Hematopoietic multipotent progenitor cell treated with erythropoietin and hydrocortisone succinate and interleukin-3 and kit ligand, for 8 days (in vitro differentiated cells): ENCODE measurements around the gene MYO10.
"Not testable (repeated sequence)": the region's sequence is repeated elsewhere in the genome, so short reads cannot be mapped to it uniquely, and the experiment has no call there.

Experiments used
- DNase-seq: peaks from one replicate; pipeline ENCODE4 v3.0.0-alpha.2; 2015

MYO10 gene

DNA sequence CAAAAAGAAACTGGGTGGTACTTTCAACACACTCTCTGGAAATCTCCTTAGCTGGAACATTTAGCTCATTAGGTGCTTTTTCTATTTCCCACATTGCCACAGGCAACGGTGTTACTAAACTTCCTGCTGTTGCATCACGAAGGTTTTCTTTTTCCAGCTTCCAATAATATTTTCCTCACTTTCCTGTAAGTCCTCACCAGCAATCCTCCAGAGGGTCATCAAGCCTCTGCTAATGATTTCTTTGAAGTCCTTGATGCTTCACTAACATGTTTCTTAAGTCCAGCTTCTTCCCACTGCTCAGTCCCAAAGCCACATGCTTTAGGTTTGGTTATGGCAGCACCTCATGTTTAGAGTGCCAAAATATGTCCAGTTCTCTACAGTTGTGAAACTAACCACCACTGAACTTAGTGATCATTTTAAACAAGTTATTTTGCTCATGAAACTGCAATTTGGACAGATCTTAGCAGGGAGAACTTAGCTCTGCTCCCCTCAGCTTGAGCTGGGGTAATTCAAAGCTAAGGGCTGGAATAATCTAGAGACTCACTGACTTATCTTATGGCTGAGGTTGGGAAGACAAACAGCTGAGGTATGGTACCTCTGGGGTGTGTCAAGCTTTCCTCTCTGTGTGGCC lies 279.4 kb downstream of the MYO10 start:
- DNase-seq, result no peak

DNA sequence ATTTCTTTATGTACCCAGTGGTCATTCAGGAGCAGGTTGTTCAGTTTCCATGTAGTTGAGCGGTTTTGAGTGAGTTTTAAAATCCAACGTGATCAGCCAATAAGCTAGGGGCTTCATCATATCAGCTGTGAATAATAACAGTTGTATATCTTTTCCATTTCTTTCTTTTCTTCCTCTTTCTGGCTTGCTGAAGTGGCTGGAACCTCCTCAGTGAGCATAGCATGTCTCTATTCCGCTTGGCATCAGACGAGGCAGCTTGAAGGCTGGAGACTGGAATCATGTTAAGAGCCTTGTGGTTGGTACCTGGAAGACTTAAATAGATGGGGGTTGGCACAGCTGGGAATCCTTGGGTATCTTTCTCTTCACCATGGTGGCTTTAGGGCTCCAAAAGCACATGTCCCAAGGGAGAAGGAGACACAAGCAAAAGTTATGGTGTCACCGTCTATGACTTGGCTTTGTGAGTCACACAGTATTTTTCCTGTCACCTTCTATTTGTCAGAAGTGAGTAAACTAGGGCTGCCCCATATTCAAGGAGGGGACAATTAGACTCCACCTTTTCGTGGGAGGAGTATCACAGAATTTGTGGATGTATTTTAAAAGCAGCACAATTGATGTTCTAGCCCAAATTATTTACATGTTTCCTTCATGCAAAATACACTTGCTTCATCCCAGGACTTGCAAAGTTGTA lies 281.3 kb downstream of the MYO10 start:
- DNase-seq, result no peak

GRCh38 chr5:16648739-16649138 lies 287.3 kb downstream of the MYO10 start:
- not testable (repeated sequence) for DNase-seq

DNA sequence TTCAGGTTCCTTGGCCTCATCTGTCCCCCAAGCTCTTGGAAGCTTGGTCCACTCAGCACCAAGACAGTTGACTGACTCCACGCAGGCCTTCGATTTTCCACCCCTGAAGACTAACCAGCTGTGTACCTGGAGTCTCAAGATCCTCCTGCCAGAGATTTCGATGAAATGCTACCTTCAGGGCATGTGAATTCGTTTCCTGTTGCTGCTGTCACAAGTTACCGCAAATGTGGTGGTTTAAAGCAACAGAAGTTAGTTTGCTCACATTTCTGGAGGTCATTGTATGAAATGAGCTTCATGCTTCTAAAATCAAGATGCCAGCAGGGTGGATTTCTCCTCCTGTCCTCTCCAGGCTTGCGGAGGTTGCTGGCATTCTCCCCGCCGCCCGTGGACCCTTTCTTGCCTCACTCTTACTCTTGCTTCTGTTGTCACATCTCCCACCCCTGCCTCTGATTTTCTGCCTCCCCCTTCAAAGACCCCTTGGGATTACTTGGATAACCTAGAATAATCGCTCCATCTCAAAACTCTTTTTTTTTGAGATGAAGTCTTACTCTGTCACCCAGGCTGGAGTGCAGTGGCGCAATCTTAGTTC lies 291.7 kb downstream of the MYO10 start:
- no peak for DNase-seq

DNA sequence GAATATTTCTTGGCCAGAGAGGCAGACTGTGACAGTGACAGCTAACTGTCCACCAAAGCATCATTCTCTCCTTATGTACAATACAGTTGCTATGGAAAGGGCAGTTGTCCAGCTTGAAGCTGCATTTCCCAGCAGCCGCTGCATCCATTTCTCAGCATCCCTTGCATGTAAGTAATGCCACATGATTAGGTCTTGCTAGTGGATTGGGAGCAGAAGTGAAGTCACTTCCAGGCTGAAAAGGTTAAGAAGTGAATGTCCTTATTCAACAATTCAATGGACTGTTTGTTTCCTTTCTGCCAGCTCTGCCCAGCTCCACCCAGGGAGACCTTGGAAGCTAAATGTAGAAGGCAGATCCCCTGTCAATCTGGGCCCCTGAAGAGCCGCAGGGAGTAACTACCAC lies 293.2 kb downstream of the MYO10 start:
- DNase-seq, result no peak

GRCh38 chr5:16639206-16639605 lies 296.9 kb downstream of the MYO10 start:
- DNase-seq, result no peak

GRCh38 chr5:16628376-16628775 lies 307.7 kb downstream of the MYO10 start:
- no peak for DNase-seq

- peak; percentile 10 for DNase-seq
These were observed 309.3 kb downstream of the MYO10 start for GRCh38 chr5:16626696-16627264.

DNA sequence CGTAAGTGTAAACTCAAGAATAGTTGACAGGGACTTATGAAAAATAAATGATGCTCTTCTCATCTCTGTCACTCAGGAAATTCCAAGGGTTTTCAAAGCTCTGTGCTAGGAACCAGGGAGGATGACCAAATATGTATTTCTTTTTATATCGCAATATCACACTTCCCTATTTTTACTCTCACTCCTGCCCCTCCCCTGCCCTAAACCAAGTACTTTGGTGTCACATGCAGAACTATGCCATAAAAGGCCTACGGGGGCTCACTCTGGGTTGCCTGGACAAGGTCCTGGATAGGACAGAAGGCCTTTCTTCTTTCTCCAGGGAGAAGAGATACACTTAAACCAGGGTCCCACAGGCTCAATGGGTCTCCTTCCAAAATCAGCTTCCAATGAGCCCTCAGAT lies 311.0 kb downstream of the MYO10 start:
- DNase-seq, result no peak

- DNase-seq, result no peak
These were observed 317.0 kb downstream of the MYO10 start for GRCh38 chr5:16619136-16619535.

- DNase-seq, result no peak
These were observed 317.8 kb downstream of the MYO10 start for GRCh38 chr5:16618138-16618897.

DNA sequence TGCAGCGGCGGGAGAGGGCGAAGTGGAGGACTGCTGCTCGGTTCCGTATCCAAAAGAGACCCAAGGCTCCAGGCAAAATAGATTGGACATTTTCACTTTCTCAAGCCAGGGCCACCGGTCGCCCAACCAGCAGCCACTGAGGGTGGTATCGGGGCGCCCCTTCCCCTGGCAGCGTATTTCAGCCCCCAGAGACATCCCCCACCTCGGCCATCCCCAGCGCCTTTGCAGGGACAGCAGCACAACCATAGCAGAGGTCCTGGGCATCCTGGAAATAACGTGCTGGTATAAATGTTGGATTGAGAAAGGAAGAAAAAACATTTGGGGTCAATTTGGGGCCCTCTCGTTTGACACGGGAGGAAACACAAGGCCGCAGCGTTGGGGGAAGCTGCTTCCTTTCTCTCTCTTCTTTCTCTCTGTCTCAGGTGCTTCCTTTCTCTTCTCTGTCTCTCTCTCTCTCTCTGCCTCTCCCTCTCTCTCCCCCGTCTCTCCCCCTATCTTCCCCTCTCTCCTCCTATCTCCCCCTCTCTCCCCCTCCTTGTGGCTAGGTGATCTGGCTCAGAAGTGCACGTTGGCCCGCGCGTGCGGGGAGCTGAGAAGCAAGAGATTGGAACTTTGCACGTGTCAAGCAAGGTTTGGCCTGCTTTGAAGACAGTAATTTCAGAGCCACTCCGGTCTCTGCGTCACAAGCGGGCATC lies 318.7 kb downstream of the MYO10 start:
- DNase-seq, result no peak

DNA sequence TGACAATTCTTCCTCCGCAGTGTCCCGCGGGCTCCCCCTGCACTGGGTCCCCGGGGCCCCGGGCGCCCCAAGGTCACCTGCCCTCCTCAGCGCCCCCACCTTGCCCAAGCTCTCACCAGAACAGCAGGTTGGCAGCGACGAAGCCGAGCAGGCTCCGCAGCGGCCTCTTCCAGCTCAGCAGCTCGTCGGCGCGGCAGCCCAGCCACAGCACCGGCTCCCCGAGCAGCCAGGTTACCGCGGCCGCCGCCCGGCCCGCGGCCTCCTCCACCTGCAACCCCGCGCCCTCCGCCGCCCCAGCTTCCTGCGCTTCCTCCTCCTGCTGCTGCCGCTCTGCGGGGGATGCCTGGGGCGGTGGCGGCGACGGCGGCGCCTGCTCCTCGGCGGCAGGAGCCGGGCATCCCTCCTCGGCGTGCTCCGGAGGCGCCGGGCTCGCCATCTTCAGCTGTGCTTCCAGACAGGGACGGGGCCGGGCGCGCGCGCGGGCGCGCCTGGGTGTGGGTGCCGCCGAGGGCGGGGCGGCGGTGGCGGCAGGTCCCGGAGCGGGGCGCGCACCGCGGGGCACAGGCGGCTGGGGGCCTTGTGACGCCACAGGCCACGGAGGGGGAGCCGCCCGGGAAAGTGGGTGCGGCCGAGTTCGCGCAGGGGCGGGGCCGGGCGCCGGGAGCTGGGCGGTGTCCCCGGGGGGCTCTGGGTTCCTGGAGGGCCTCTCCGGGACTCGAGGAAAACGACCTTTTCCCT lies 319.4 kb downstream of the MYO10 start, which contains the start of gene RETREG1:
Gene RETREG1, minus strand, starts transcription at position 462 of the 738 bp plus-strand sequence. Its CDS starts 26 bp downstream, at position 436.
- DNase-seq, result peak; percentile 8

GRCh38 chr5:16615741-16616535 lies 320.1 kb downstream of the MYO10 start:
- no peak for DNase-seq

DNA sequence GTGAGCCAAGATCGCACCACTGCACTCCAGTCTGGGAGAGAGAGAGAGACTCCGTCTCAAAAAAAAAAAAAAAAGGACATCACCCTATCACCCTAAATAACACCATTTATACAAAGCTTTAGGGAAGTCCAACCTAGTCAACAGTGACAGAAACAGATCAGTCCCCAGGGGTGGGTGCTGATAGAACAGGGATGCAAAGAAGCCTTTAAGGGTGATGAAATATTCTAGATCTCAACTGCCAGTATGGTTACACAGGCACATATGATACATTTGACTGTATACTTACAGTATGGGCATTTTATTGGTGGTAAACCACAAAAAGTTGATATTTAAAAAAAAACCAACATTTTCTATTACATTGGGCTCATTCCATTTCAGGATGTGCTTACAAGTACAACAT lies 324.1 kb downstream of the MYO10 start:
- DNase-seq, result no peak
